ENCODE data around the gene KCNQ2.

The KCNQ2 gene

GRCh38 chr20:63471002-63471716 lies 1.3 kb downstream of the KCNQ2 start:
- no peak for DNase-seq (ENCODE audit: low spot score)

- no peak for DNase-seq (ENCODE audit: low spot score)
Measured at GRCh38 chr20:63470410-63470809, 2.0 kb downstream of the KCNQ2 start.

- no peak for DNase-seq (ENCODE audit: low spot score)
Measured at GRCh38 chr20:63469713-63470101, 2.7 kb downstream of the KCNQ2 start.

GRCh38 chr20:63469019-63469712 lies 3.3 kb downstream of the KCNQ2 start:
- no peak for DNase-seq (ENCODE audit: low spot score)

- no peak for DNase-seq (ENCODE audit: low spot score)
Measured at GRCh38 chr20:63468421-63468820, 4.0 kb downstream of the KCNQ2 start.

GRCh38 chr20:63467294-63468083 lies 5.0 kb downstream of the KCNQ2 start:
- no peak for DNase-seq (ENCODE audit: low spot score)

GRCh38 chr20:63466861-63467260 lies 5.6 kb downstream of the KCNQ2 start:
- DNase-seq (ENCODE audit: low spot score), result no peak

- no peak for DNase-seq (ENCODE audit: low spot score)
Measured at GRCh38 chr20:63466250-63466825, 6.1 kb downstream of the KCNQ2 start.

GRCh38 chr20:63465380-63466249 lies 6.8 kb downstream of the KCNQ2 start:
- DNase-seq (ENCODE audit: low spot score), result no peak

- no peak for DNase-seq (ENCODE audit: low spot score)
Measured at GRCh38 chr20:63464289-63464635, 8.2 kb downstream of the KCNQ2 start.

GRCh38 chr20:63463400-63464288 lies 8.8 kb downstream of the KCNQ2 start:
- DNase-seq (ENCODE audit: low spot score), result no peak

- no peak for DNase-seq (ENCODE audit: low spot score)
Measured at GRCh38 chr20:63462244-63462643, 10.2 kb downstream of the KCNQ2 start.

- peak; percentile 27 for DNase-seq (ENCODE audit: low spot score)
Measured at GRCh38 chr20:63461104-63461763, 11.2 kb downstream of the KCNQ2 start.

- no peak for DNase-seq (ENCODE audit: low spot score)
Measured at GRCh38 chr20:63459070-63459380, 13.4 kb downstream of the KCNQ2 start.

GRCh38 chr20:63458170-63459069 lies 14.0 kb downstream of the KCNQ2 start:
- DNase-seq (ENCODE audit: low spot score), result no peak

- peak; percentile 26 for DNase-seq (ENCODE audit: low spot score)
Measured at GRCh38 chr20:63457737-63458136, 14.7 kb downstream of the KCNQ2 start.

- DNase-seq (ENCODE audit: low spot score), result no peak
Measured at GRCh38 chr20:63456429-63457284, 15.8 kb downstream of the KCNQ2 start.

GRCh38 chr20:63455568-63455859 lies 16.9 kb downstream of the KCNQ2 start:
- DNase-seq (ENCODE audit: low spot score), result no peak

Data from NAMALWA (cell line).